Activated CD8-positive, alpha-beta T cell treated with anti-CD3 and anti-CD28 coated beads for 36 hours (primary cell): Measurements from ENCODE around the gene CNKSR2. TPM values are rescaled to one million over a fixed set of nuclear protein-coding genes. Genes with fewer than 3 reads are reported as not detected.

Source experiments
- ATAC-seq: fragments of 200-7000 bp; cut with Tn5 transposase; one replicate; pipeline ENCODE4 v1.10.0; 2021; ENCODE audit warnings: mild to moderate bottlenecking, moderate library complexity
- CTCF ChIA-PET: fragments of 350-600 bp; sonication (Branson Sonifier 250); formaldehyde crosslinking; loops from one replicate; lab custom pipeline; 2021; ENCODE audit warnings: antibody characterized with exemption; lab: Charles Lee
- POLR2A ChIA-PET: fragments of 350-600 bp; sonication (Branson Sonifier 250); formaldehyde crosslinking; loops from one replicate; lab custom pipeline; 2021; ENCODE audit warnings: antibody characterized with exemption; lab: Charles Lee
- DNase-seq: peaks from one replicate; pipeline ENCODE4 v3.0.0-alpha.2; 2020
- H3K27ac Mint-ChIP-seq: one replicate; pipeline ENCODE4 v1.8.0; 2021; ENCODE audit warnings: mild to moderate bottlenecking, mixed read lengths
- H3K27me3 Mint-ChIP-seq: one replicate; pipeline ENCODE4 v1.8.0; 2021; ENCODE audit warnings: mixed read lengths
- H3K36me3 Mint-ChIP-seq: one replicate; pipeline ENCODE4 v1.8.0; 2021; ENCODE audit warnings: low read depth, mixed read lengths
- H3K4me1 Mint-ChIP-seq: one replicate; pipeline ENCODE4 v1.8.0; 2021; ENCODE audit warnings: low read depth, mixed read lengths
- H3K4me3 Mint-ChIP-seq: one replicate; pipeline ENCODE4 v1.8.0; 2021; ENCODE audit warnings: mild to moderate bottlenecking, moderate library complexity, mixed read lengths
- H3K9me3 Mint-ChIP-seq: one replicate; pipeline ENCODE4 v1.8.0; 2021; ENCODE audit warnings: mixed read lengths
- CTCF ChIP-seq: fragments of 200-600 bp; IDR thresholded peaks from one replicate; pipeline ENCODE4 v1.8.0; 2022; ENCODE audit warnings: antibody characterized with exemption, mild to moderate bottlenecking
- intact Hi-C: fragments of 100-400 bp; cut with micrococcal nuclease; formaldehyde crosslinking; loops from one replicate; pipeline ENCODE4 v1.10.0; 2022
- total RNA-seq, 2 experiments: library from RNA; stranded (reverse); gene quantifications; one replicate each; pipeline ENCODE4 v1.2.3, GENCODE V29; 2021

CNKSR2 gene
- total RNA-seq, 2 experiments from 2014 or later, result 8.3 to 9.4 TPM

- no peaks in the 10 kb centered on the region for H3K4me1 Mint-ChIP-seq
- TF ChIP-seq CTCF, result no peak
- DNase-seq, result no peak
- H3K36me3 Mint-ChIP-seq, result no peaks in the 10 kb centered on the region
- POLR2A ChIA-PET, result no interaction called here
- ATAC-seq, result no peak
- no peaks in the 10 kb centered on the region for H3K9me3 Mint-ChIP-seq
- no peak overlapping the region for H3K27ac Mint-ChIP-seq
- no peak overlapping the region for H3K4me3 Mint-ChIP-seq
- H3K27me3 Mint-ChIP-seq, result peaks cover 3% of the 10 kb centered on the region
- CTCF ChIA-PET, result no interaction called here
- intact Hi-C loops, result no loop called here
Observed at GRCh38 chrX:21666252-21666651, 292.0 kb downstream of the CNKSR2 start.

GRCh38 chrX:21666679-21667078 is 292.5 kb downstream of the CNKSR2 start:
- Mint-ChIP-seq H3K27me3 (peaks cover 3% of the 10 kb centered on the region), H3K4me1 (no peaks in the 10 kb centered on the region), H3K4me3 (no peak overlapping the region), H3K27ac (no peak overlapping the region), H3K36me3 (no peaks in the 10 kb centered on the region), H3K9me3 (no peaks in the 10 kb centered on the region)
- ChIA-PET CTCF (no interaction called here), POLR2A (no interaction called here)
- no peak for TF ChIP-seq CTCF
- ATAC-seq (no peak), DNase-seq (no peak)
- intact Hi-C loops, result no loop called here

GRCh38 chrX:21674430-21675186 is 300.4 kb downstream of the CNKSR2 start:
- TF ChIP-seq CTCF, result no peak
- Mint-ChIP-seq H3K27me3 (peaks cover 5% of the 10 kb centered on the region), H3K4me1 (no peaks in the 10 kb centered on the region), H3K27ac (no peak overlapping the region), H3K36me3 (no peaks in the 10 kb centered on the region), H3K9me3 (no peaks in the 10 kb centered on the region), H3K4me3 (no peak overlapping the region)
- no peak for DNase-seq
- CTCF ChIA-PET, result no interaction called here
- POLR2A ChIA-PET, result no interaction called here
- intact Hi-C loops, result no loop called here
- no peak for ATAC-seq

GRCh38 chrX:21675931-21676330 is 301.7 kb downstream of the CNKSR2 start:
- POLR2A ChIA-PET, result no interaction called here
- H3K9me3 Mint-ChIP-seq, result no peaks in the 10 kb centered on the region
- no peaks in the 10 kb centered on the region for H3K36me3 Mint-ChIP-seq
- CTCF ChIA-PET, result no interaction called here
- peaks cover 5% of the 10 kb centered on the region for H3K27me3 Mint-ChIP-seq
- intact Hi-C loops, result no loop called here
- no peak for ATAC-seq
- H3K27ac Mint-ChIP-seq, result no peak overlapping the region
- DNase-seq, result no peak
- no peak for TF ChIP-seq CTCF
- H3K4me1 Mint-ChIP-seq, result no peaks in the 10 kb centered on the region
- no peak overlapping the region for H3K4me3 Mint-ChIP-seq

GRCh38 chrX:21678048-21678612 is 303.9 kb downstream of the CNKSR2 start:
- H3K9me3 Mint-ChIP-seq, result no peaks in the 10 kb centered on the region
- H3K4me1 Mint-ChIP-seq, result no peaks in the 10 kb centered on the region
- no peak overlapping the region for H3K4me3 Mint-ChIP-seq
- CTCF ChIA-PET, result no interaction called here
- intact Hi-C loops, result no loop called here
- no peak for TF ChIP-seq CTCF
- H3K27me3 Mint-ChIP-seq, result peaks cover under 1% of the 10 kb centered on the region
- H3K27ac Mint-ChIP-seq, result no peak overlapping the region
- H3K36me3 Mint-ChIP-seq, result no peaks in the 10 kb centered on the region
- POLR2A ChIA-PET, result no interaction called here
- DNase-seq (no peak), ATAC-seq (no peak)
